Naive thymus-derived CD8-positive, alpha-beta T cell (primary cell): ENCODE data around the gene RNF227. TPM values are rescaled to one million over a fixed set of nuclear protein-coding genes. Genes with fewer than 3 reads are reported as not detected.
A peak's percentile ranks its signal among the peaks of the same experiment; 100 is the strongest.

Source experiments
- ATAC-seq, 2 donors: fragments of 150-1000 bp; cut with Tn5 transposase in 1 of 2; sonication (Bioruptor Pico), chemical (Tn5 transposase) in 1 of 2; 1 replicate in 1 of 2; 2 replicates in 1 of 2; pipeline ENCODE4 v1.10.0; 2021; ENCODE audit warnings: mild to moderate bottlenecking in 2 of 2, moderate library complexity in 2 of 2
- POLR2A ChIA-PET: fragments of 350-600 bp; sonication (Branson Sonifier 250); formaldehyde crosslinking; loops from one replicate; lab custom pipeline; 2021; ENCODE audit warnings: antibody characterized with exemption; lab: Charles Lee
- DNase-seq, 10 donors: peaks; one replicate each; pipeline versions ENCODE4 v3.0.0 to v3.0.0-alpha.2; 2020 to 2022
- H3K27ac Mint-ChIP-seq, 10 donors: one replicate each; pipeline ENCODE4 v1.8.0; 2020 to 2022; ENCODE audit warnings: mild to moderate bottlenecking in 10 of 10, mixed read lengths in 10 of 10, moderate library complexity in 4 of 10, inconsistent platforms in 1 of 10
- H3K27me3 Mint-ChIP-seq, 5 donors: one replicate each; pipeline ENCODE4 v1.8.0; 2021 to 2022; ENCODE audit warnings: mixed read lengths in 5 of 5
- H3K36me3 Mint-ChIP-seq, 3 donors: one replicate each; pipeline ENCODE4 v1.8.0; 2020 to 2022; ENCODE audit warnings: mixed read lengths in 3 of 3, mild to moderate bottlenecking in 2 of 3, inconsistent platforms in 1 of 3
- H3K4me1 Mint-ChIP-seq, 4 donors: one replicate each; pipeline ENCODE4 v1.8.0; 2021 to 2022; ENCODE audit warnings: mixed read lengths in 4 of 4
- H3K4me3 Mint-ChIP-seq, 10 donors: one replicate each; pipeline ENCODE4 v1.8.0; 2020 to 2022; ENCODE audit warnings: mild to moderate bottlenecking in 10 of 10, mixed read lengths in 10 of 10, moderate library complexity in 6 of 10, inconsistent platforms in 1 of 10
- H3K9me3 Mint-ChIP-seq, 9 donors: one replicate each; pipeline ENCODE4 v1.8.0; 2020 to 2022; ENCODE audit warnings: mixed read lengths in 9 of 9, mild to moderate bottlenecking in 3 of 9, inconsistent platforms in 1 of 9, moderate library complexity in 1 of 9
- polyA plus RNA-seq, 3 donors: library from polyadenylated mRNA; unstranded; fragments of 300-500 nt; fragmentation: Illumina TruSeq; gene quantifications; one replicate each; pipeline ENCODE4 v1.2.3, GENCODE V29; 2021
- total RNA-seq, 8 experiments: library from RNA in 2 of 8; stranded (reverse) in 2 of 8; gene quantifications; one replicate each; pipeline ENCODE4 v1.2.3 and lab custom pipeline; 2021 to 2026

Gene RNF227
- total and polyA plus RNA-seq, 5 experiments from 2014 or later = 0.65 to 9.4 (median 4.8) TPM

DNA sequence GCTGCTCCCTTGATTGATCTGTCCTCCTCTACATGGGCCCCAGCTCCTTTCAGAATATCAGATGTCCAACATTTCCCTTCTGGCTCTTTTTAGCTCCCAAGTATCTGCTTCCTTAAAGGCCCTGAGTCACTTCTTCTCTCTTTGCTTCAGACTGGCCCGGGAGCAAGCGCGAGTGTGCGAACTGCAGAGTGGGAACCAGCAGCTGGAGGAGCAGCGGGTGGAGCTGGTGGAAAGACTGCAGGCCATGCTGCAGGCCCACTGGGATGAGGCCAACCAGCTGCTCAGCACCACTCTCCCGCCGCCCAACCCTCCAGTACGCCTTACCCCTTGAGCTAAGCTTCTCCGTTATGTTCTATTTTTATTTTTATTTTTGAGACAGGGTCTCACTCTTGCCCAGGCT, 28.2 kb upstream of the RNF227 start:
- Mint-ChIP-seq H3K9me3 (no peaks in the 10 kb centered on the region), H3K4me3 (no peak overlapping the region), H3K27me3 (no peaks in the 10 kb centered on the region), H3K27ac (no peak overlapping the region), H3K36me3 (peaks cover 0 to 89% (median 39%) of the 10 kb centered on the region in 3 donors), H3K4me1 (peaks cover 0 to 3% (median 1%) of the 10 kb centered on the region in 4 donors)
- POLR2A ChIA-PET = interaction anchor here (1.3 to 1.5 kb wide), 4 partner anchors 12 to 258 kb away, joined by 3 to 5 read pairs (median 4); partner anchors contain the start of genes CNTROB and RNF227
- ATAC-seq (no peak), DNase-seq (no peak)

DNA sequence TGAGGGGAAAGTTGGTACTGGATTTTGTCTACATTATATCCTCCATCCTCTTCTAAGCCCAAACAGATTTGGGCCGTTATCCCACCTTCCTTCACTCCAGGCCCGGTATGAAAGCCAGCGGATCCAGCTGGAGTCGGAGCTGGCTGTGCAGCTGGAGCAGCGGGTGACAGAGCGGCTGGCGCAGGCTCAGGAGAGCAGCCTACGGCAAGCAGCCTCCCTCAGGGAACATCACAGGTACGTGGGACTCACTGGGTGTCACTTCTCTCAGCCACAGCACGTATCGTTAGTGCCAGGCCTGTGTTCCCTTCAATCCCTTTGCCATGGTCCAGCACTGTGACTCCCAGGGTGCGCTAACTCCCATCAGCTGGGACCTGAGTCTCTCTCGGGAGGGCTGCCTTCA, 27.2 kb upstream of the RNF227 start:
- Mint-ChIP-seq H3K9me3 (no peaks in the 10 kb centered on the region), H3K27ac (no peak overlapping the region), H3K4me3 (no peak overlapping the region), H3K4me1 (peaks cover 0 to 3% (median 2%) of the 10 kb centered on the region in 4 donors), H3K36me3 (peaks cover 0 to 87% (median 29%) of the 10 kb centered on the region in 3 donors), H3K27me3 (no peaks in the 10 kb centered on the region)
- POLR2A ChIA-PET = interaction anchor here (1.4 to 1.5 kb wide), 2 partner anchors 27 to 257 kb away, joined by 3 to 4 read pairs; partner anchors contain the start of gene RNF227
- ATAC-seq = no peak
- no peak for DNase-seq

- Mint-ChIP-seq H3K27ac (no peak overlapping the region), H3K27me3 (no peaks in the 10 kb centered on the region), H3K36me3 (peaks cover 0 to 83% (median 21%) of the 10 kb centered on the region in 3 donors), H3K9me3 (no peaks in the 10 kb centered on the region), H3K4me1 (peaks cover 0 to 3% (median 2%) of the 10 kb centered on the region in 4 donors), H3K4me3 (no peak overlapping the region)
- POLR2A ChIA-PET = no interaction called here
- DNase-seq = no peak
- ATAC-seq = no peak
Observed at GRCh38 chr17:7940743-7941142, 24.7 kb upstream of the RNF227 start.

DNA sequence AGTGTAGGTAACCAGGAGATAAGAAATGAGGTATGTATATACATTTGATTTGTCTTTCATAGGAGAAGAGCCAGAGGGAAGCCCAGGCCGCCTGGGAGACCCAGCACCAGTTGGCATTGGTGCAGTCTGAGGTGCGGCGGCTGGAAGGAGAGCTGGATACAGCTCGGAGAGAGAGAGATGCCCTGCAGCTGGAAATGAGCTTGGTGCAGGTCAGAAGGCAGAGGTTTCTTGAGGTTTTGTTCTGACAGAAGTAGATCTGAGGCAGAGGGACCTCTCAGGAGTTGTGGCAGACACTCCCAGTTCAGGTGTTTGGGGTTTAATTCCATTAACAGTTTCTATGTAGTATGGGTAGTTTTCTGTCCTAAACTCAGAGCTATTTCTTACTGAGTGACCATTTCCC, 23.9 kb upstream of the RNF227 start:
- Mint-ChIP-seq H3K27ac (peak overlapping the region in 1 of 10 donors; percentile 18), H3K27me3 (no peaks in the 10 kb centered on the region), H3K4me3 (no peak overlapping the region), H3K9me3 (no peaks in the 10 kb centered on the region), H3K36me3 (peaks cover 0 to 82% (median 19%) of the 10 kb centered on the region in 3 donors), H3K4me1 (peaks cover 0 to 6% (median 4%) of the 10 kb centered on the region in 4 donors)
- no peak for ATAC-seq
- POLR2A ChIA-PET = no interaction called here
- DNase-seq = no peak

GRCh38 chr17:7935859-7936258, 19.8 kb upstream of the RNF227 start:
- Mint-ChIP-seq H3K4me3 (no peak overlapping the region), H3K36me3 (peaks cover 0 to 49% (median 6%) of the 10 kb centered on the region in 3 donors), H3K9me3 (no peaks in the 10 kb centered on the region), H3K27me3 (no peaks in the 10 kb centered on the region), H3K4me1 (peaks cover 23 to 41% (median 39%) of the 10 kb centered on the region in 4 donors), H3K27ac (no peak overlapping the region)
- no peak for DNase-seq
- POLR2A ChIA-PET = interaction anchor here (0.7 kb wide), 1 partner anchor 23 kb away, joined by 4 read pairs; no protein-coding TSS in a partner anchor
- ATAC-seq = no peak

DNA sequence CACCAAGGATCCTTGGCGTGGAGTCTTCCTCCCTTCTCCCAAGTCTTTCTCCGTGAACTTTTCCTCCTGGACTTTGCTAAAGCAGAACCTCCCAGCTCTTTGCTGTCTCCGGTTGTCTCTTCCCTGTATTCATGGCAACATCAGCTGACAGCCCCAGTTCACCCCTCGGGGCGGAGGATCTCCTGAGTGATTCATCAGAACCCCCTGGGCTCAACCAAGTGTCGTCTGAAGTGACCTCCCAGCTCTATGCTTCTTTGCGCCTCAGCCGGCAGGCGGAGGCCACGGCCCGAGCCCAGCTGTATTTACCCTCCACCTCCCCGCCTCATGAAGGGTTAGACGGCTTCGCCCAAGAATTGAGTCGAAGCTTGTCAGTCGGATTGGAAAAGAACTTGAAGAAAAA, 16.9 kb upstream of the RNF227 start:
- no peaks in the 10 kb centered on the region for H3K9me3 Mint-ChIP-seq
- peaks cover 0 to 33% (median 4%) of the 10 kb centered on the region in 3 donors for H3K36me3 Mint-ChIP-seq
- H3K4me3 Mint-ChIP-seq = peak overlapping the region; percentile 87 to 100 (median 98)
- H3K4me1 Mint-ChIP-seq = peaks cover 27 to 53% (median 50%) of the 10 kb centered on the region in 4 donors
- ATAC-seq (no peak), DNase-seq (no peak)
- H3K27ac Mint-ChIP-seq = peak overlapping the region; percentile 91 to 99 (median 97)
- no peaks in the 10 kb centered on the region for H3K27me3 Mint-ChIP-seq
- POLR2A ChIA-PET = interaction anchor here (0.6 to 6.2 kb wide), 12 partner anchors 11 to 288 kb away, joined by 3 to 110 read pairs (median 10); partner anchors contain the start of genes CYB5D1, KDM6B, NAA38 and RNF227

DNA sequence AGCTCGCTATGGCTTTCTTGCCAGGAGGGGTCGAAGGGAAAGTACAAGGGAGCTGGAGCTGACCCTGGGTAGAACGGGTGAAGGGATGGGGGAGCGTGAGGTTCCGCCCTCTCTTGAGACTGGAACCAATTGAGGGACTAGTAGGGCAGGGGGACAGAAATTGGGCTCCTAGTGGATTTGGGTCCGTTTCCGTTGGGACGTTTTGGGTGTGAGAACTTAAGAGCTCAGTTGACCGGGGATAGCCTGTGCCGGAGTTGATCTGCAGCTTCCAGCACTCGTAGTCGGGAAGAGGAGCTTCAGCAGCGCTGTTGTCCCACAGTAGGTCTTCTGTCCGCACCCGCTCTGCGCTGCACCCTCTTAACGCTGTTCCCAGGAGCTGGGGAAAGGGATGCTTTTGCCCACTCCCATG, 16.4 kb upstream of the RNF227 start:
- ATAC-seq (peak; percentile 24), DNase-seq (no peak)
- peaks cover 28 to 56% (median 51%) of the 10 kb centered on the region in 4 donors for H3K4me1 Mint-ChIP-seq
- peak overlapping the region; percentile 87 to 100 (median 98) for H3K4me3 Mint-ChIP-seq
- POLR2A ChIA-PET = interaction anchor here (0.6 to 6.2 kb wide), 11 partner anchors 10 to 289 kb away, joined by 3 to 110 read pairs (median 11); partner anchors contain the start of genes CYB5D1, KDM6B, NAA38 and RNF227
- H3K9me3 Mint-ChIP-seq = no peaks in the 10 kb centered on the region
- peaks cover 0 to 34% (median 4%) of the 10 kb centered on the region in 3 donors for H3K36me3 Mint-ChIP-seq
- peak overlapping the region; percentile 91 to 99 (median 97) for H3K27ac Mint-ChIP-seq
- H3K27me3 Mint-ChIP-seq = no peaks in the 10 kb centered on the region

- ATAC-seq = peak; percentile 96 to 97
- Mint-ChIP-seq H3K4me1 (peaks cover 28 to 56% (median 51%) of the 10 kb centered on the region in 4 donors), H3K27me3 (no peaks in the 10 kb centered on the region)
Observed at GRCh38 chr17:7931709-7932482, 15.8 kb upstream of the RNF227 start, which contains the start of the genes CNTROB and TRAPPC1. Gene CNTROB (plus strand): TSS chr17:7932206. CDS start chr17:7933080, 874 bp downstream. Gene TRAPPC1 (minus strand): TSS chr17:7931946. CDS start chr17:7931829, 117 bp downstream.

GRCh38 chr17:7930841-7931631, 14.9 kb upstream of the RNF227 start:
- H3K27ac Mint-ChIP-seq = peak overlapping the region; percentile 74 to 99 (median 97)
- POLR2A ChIA-PET = interaction anchor here (0.6 to 6.2 kb wide), 9 partner anchors 9 to 244 kb away, joined by 3 to 110 read pairs (median 11); partner anchors contain the start of genes CYB5D1, KDM6B, NAA38 and RNF227
- H3K9me3 Mint-ChIP-seq = no peaks in the 10 kb centered on the region
- no peaks in the 10 kb centered on the region for H3K27me3 Mint-ChIP-seq
- peak overlapping the region; percentile 87 to 100 (median 98) for H3K4me3 Mint-ChIP-seq
- peaks cover 0 to 21% (median 0%) of the 10 kb centered on the region in 3 donors for H3K36me3 Mint-ChIP-seq
- no peak for ATAC-seq
- peaks cover 28 to 56% (median 51%) of the 10 kb centered on the region in 4 donors for H3K4me1 Mint-ChIP-seq
- DNase-seq = no peak

More at GRCh38 chr17:7931709-7932482, 15.8 kb upstream of the RNF227 start, which contains the start of the genes CNTROB and TRAPPC1:
- peaks cover 0 to 29% (median 2%) of the 10 kb centered on the region in 3 donors for H3K36me3 Mint-ChIP-seq
- POLR2A ChIA-PET = interaction anchor here (0.6 to 6.2 kb wide), 12 partner anchors 9 to 245 kb away, joined by 3 to 110 read pairs (median 10); partner anchors contain the start of genes CYB5D1, KDM6B, NAA38 and RNF227
- DNase-seq = peak; percentile 97 to 100 (median 99)
- H3K27ac Mint-ChIP-seq = peak within 1 kb of the TSS; percentile 91 to 99 (median 97)
- H3K4me3 Mint-ChIP-seq = peak within 1 kb of the TSS; percentile 87 to 100 (median 98)
- no peaks in the 10 kb centered on the region for H3K9me3 Mint-ChIP-seq

DNA sequence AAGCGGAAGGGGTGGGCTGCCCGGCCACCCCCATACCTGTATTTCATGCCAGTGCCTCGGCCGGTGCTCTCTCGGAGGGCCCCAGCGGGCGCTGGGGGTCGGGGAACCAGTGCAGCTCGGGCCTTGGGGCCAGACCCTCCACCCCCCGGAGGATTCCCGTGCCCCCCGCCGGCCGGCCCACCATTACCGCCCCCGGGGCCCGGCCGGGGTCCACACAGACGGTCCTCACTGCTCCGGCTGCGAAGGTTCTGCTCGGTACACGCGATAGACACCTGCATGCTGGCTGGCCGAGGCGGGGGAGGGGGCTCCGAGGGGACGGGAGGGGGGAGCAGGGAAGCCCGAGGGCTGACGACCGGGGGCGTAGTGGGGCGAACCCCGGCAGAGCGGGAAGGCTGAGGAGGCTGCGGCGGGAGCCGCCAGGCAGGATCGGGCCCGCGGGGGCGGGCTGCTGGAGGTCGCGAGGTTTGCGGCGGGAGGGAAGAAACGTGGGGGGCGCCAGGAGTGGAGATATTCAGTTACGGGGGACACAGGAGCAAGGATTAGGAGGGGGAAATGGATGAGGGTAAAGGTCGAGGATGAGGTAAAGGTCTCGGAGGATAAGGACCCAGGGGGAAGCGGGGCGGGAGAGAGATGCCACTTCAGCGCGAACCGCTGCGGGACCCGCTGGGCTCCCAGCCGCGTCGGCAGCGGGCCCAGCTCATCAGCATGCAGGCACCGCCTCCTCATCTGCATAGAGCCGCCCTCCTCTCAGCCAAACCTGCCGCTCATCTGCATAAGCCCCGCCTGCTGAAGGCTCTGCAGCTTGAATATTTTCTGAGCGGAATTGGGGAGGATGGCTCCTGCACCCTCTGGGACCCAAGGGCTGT, 13.3 kb upstream of the RNF227 start, which contains the start of gene KCNAB3:
TSS of gene KCNAB3 (minus strand) at position 699 of the 866 bp plus-strand sequence. CDS start at position 278, 421 bp downstream.
- peak in 5 of 10 donors; percentile 24 to 52 (median 32) for DNase-seq
- POLR2A ChIA-PET = interaction anchor here (1.2 to 6.2 kb wide), 2 partner anchors 12 to 243 kb away, joined by 5 to 110 read pairs; partner anchors contain the start of gene RNF227
- peaks cover 25 to 50% (median 43%) of the 10 kb centered on the region in 4 donors for H3K4me1 Mint-ChIP-seq
- H3K27me3 Mint-ChIP-seq = no peaks in the 10 kb centered on the region
- H3K27ac Mint-ChIP-seq = peak within 1 kb of the TSS; percentile 60 to 99 (median 90)
- no peak for ATAC-seq
- H3K36me3 Mint-ChIP-seq = peaks cover 0 to 10% (median 0%) of the 10 kb centered on the region in 3 donors
- H3K9me3 Mint-ChIP-seq = no peaks in the 10 kb centered on the region
- H3K4me3 Mint-ChIP-seq = peak within 1 kb of the TSS; percentile 87 to 100 (median 98)
